Activated CD4-positive, alpha-beta T cell treated with anti-CD3 and anti-CD28 coated beads for 24 hours (primary cell): ENCODE data around the gene PGAP3.
"Not testable (repeated sequence)": the region's sequence is repeated elsewhere in the genome, so short reads cannot be mapped to it uniquely, and the experiment has no call there.

ENCODE experiments used
- DNase-seq, 2 donors: peaks; one replicate each; pipeline ENCODE4 v3.0.0-alpha.2; 2020; ENCODE audit warnings: low read depth in 2 of 2

The PGAP3 gene

GRCh38 chr17:39687546-39688474, at the start of gene PGAP3:
Gene PGAP3 (minus strand): TSS chr17:39688057. CDS start chr17:39688014, 43 bp downstream.
- peak; percentile 74 to 80 for DNase-seq

- DNase-seq = no peak
Observed at GRCh38 chr17:39737206-39737759, 49.4 kb upstream of the PGAP3 start.

- DNase-seq = no peak
Observed at GRCh38 chr17:39736319-39737165, 48.7 kb upstream of the PGAP3 start.

- DNase-seq = no peak
Observed at GRCh38 chr17:39735882-39736281, 48.0 kb upstream of the PGAP3 start.

GRCh38 chr17:39732586-39732985, 44.7 kb upstream of the PGAP3 start:
- no peak for DNase-seq

GRCh38 chr17:39730095-39730921, 42.5 kb upstream of the PGAP3 start, which contains the start of gene MIEN1:
Gene MIEN1 (minus strand): TSS chr17:39730532. CDS start chr17:39730495, 37 bp downstream.
- peak; percentile 92 to 97 for DNase-seq

- DNase-seq = no peak
Observed at GRCh38 chr17:39729280-39729851, 41.5 kb upstream of the PGAP3 start.

- no peak for DNase-seq
Observed at GRCh38 chr17:39727556-39727955, 39.7 kb upstream of the PGAP3 start.

GRCh38 chr17:39726617-39727016, 38.8 kb upstream of the PGAP3 start:
- DNase-seq = no peak

- not testable (repeated sequence) for DNase-seq
Observed at GRCh38 chr17:39725923-39726322, 38.1 kb upstream of the PGAP3 start.

GRCh38 chr17:39724731-39725130, 36.9 kb upstream of the PGAP3 start:
- DNase-seq = no peak

- no peak for DNase-seq
Observed at GRCh38 chr17:39722965-39723848, 35.4 kb upstream of the PGAP3 start.

GRCh38 chr17:39722104-39722503, 34.2 kb upstream of the PGAP3 start:
- no peak for DNase-seq

GRCh38 chr17:39719563-39720355, 31.9 kb upstream of the PGAP3 start:
- no peak for DNase-seq

- no peak for DNase-seq
Observed at GRCh38 chr17:39717660-39718059, 29.8 kb upstream of the PGAP3 start.

GRCh38 chr17:39716879-39717536, 29.2 kb upstream of the PGAP3 start:
- DNase-seq = no peak

GRCh38 chr17:39716073-39716818, 28.4 kb upstream of the PGAP3 start:
- DNase-seq = no peak
